HUDEP-2 (cell line): Measurements from ENCODE around the gene STYXL1.

Source experiments
- DNase-seq, 76 experiments: peaks; one replicate each; lab custom pipeline; 2025; ENCODE audit not compliant: unreplicated experiment in 76 of 76; lab: John Stamatoyannopoulos, UW

Gene STYXL1

GRCh38 chr7:75995052-75995471 lies 52.7 kb downstream of the STYXL1 start:
- DNase-seq = no peak

GRCh38 chr7:75994388-75995051 lies 53.3 kb downstream of the STYXL1 start, which contains the start of gene TMEM120A:
Gene TMEM120A (minus strand): TSS chr7:75994595. CDS start chr7:75994570, 25 bp downstream.
- peak in 75 of 76 experiments; percentile 12 to 95 (median 83) for DNase-seq

DNA sequence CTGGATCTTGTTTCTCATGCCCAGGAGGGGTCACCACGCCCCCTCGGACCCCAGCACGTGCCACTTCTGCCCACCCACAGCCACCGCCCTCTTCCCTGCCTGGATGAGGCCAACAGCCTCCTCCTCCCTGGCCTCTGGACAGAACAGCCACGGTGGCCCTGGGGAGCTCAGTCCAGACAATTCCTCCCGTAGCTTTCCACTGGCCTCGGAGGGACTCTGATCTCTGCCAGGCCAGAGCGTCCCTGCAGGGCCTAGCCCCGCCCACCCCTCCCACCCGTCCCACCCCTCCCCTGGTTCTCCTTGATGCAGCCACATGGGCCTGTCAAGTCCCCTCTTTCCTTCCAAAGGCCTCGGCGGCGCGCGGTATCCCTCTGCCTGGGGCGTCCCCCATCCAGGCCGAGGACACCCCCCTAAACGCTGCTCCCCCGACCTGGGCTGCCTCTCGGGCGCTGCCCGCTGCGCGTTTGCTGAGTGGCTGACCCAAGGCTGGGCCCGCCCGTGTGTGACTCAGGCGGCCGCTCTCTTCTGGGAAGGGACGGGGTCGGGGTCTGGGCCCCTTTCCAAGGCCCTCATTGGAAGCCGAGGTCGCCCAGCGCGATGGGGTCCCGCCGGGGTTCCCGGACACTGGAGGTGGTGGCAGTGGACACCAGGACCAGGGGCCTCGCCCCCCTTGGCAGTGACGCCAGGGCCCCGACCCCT lies 54.0 kb downstream of the STYXL1 start:
- DNase-seq = peak in 17 of 76 experiments; percentile 6 to 34 (median 16)

DNA sequence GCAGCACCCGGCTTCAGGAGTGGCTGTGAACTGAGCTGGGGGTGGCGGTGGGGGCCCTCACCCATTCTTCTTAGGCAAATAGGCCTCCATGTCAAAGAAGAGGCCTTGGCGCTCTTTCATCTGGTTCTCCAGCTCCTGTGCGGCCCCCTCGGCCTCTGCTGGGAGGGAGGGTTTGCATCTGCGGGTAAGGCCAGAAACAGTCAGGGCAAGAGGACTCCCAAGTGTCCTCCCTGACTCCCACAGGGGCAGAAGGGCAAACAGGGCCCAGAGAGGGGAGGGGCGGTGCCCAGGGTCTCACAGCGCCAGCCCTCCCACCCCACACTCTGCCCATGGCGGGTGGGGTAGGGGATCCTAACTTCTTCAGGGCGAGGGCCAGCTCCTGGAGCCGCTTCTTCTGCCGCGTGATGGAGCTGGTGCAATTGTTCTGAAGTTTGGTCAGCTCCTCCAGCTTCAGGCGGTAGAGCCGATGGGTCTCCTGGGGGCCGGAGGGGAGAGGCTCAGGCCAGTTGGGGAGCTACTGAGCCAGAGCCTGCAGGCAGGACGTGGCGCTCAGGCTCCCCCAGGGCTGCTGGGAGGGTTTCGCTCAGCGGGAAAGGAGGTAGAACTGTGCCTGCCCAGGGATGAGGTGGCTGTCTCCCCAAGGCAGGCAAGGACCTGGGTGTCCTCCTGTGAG lies 55.6 kb downstream of the STYXL1 start:
- no peak for DNase-seq

DNA sequence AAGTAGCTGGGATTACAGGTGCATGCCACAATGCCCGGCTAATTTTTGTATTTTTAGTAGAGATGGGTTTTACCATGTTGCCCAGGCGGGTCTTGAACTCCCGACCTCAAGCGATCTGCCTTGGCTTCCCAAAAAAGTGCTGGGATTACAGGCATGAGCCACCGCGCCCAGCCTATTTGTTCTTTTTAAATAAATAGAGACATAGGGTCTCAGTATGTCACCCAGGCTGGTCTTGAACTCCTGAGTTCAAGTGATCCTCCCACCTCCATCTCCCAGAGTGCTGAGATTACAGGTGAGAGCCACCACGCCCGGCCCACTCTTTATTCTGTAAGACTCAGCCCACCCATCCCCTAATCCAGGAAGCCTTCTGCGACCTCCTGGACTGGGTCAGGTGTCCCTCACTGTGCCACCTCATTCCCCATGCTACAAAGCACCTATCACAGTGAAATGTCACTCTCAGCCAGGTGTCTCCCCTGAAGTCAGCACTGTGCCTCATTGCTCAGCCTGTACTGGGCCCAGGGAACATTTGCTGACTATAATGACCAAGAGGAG lies 56.2 kb downstream of the STYXL1 start:
- no peak for DNase-seq

DNA sequence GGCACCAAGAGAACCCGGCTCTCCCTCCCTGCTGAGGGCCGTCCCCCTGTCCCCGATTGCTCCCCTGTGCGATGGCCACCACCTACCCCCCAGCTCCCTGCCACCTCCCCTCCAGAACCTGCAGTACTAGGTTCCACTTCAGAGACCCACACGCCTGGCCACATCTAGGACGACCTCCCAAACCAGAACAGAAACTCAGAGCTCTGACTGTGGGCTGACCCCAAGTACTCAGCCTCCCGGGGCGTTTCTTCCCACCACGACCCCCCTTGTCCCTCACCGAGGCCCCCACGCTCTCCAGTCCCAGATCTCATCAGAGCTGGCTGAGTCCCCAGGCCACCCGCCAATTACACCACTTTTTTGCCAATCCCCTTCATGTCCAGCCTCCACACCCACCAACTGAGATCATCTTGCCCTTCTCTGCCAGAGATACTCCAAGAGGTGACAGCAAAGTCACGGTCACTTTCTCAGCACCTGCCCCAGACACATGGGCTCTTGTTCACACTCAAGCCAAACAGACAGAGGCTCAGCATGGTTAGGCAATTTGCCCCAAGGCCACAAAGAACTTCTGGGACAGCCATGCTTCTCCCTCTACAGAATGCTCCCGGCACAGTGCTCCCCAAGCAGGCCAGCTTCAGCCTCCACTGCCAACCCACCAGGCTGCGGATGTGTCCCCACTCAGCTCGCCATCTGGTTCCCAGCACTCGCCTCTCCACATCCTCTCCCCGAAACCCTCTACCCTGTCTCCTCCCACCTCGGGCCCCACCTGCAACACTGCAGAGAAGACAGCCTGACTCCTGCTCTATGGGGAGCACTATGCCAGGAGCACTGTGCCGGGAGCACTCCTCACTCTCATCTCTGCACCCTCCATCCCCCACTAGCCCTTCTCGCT lies 58.1 kb downstream of the STYXL1 start:
- DNase-seq = peak in 1 of 76 experiments; percentile 9

DNA sequence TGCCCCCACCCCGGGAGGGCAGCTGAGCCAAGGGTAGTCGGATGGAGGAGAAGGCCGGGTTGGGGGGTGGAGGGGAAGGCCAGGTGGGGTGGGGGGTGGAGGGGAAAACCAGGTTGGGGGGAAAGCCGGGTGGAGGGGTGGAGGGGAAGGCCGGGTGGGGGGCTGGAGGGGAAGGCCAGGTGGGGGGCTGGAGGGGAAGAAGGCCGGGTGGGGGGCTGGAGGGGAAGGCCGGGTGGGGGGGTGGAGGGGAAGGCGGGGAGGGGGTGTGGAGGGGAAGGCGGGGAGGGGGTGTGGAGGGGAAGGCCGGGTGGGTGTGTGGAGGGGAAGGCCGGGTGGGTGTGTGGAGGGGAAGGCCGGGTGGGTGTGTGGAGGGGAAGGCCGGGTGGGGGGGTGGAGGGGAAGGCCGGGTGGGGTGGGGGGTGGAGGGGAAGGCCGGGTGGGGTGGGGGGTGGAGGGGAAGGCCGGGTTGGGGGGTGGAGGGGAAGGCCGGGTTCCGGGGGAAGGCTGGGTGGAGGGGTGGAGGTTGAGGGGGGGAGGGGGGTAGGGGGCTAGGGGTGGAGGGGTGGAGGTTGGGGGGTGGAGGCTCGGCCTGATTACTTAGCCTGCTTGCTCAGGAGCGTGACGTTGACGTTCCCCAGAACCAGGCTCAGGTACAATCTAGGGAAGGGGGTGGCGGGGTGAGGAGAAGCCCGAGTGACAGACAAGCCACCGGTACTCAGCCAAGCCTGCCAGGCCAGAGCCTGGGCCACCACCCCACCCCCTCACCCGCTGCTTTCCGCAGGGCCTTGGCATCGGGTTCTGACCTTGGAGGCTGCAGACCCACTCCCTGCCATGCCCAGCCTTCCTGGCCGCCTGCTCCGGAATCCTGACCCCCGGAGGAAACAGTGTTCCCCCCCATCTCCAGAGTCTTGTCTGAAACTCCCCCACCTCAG lies 59.0 kb downstream of the STYXL1 start:
- no peak for DNase-seq

DNA sequence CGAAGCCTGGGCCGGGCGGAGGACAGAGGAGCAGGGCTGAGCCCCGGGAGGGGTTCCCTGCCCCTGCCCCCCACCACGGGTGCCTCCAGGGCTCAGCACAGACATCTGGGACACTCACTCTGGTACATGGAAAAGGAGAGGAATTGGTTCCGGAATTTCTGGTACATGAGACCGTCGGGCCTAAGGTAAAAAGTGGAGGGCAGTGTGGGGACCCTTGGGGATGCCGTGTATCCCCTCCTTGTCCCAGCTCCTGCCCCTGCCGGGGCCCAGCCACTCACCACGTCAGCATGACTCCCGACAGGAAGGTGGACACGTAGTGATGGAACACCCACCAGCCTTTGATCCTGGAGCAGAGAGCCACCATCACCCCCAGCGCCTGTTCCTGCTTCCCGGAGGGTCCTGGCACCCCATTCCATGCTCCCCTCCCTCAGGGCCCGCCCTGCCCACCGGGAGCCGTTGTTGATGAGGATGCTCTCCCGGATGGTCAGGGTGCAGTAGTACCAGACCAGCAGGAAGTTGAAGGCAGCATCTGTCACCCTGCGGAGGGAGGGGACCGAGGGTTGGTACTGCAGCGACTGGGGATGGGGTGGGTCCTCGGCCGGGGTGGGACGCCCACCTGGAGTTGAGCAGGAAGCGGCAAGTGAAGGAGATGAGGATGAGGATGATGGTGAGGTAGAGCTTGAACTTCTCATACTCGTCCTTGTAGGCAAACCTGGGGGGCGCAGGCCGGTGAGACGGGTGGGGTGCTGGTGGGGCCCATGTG lies 59.8 kb downstream of the STYXL1 start:
- no peak for DNase-seq

- DNase-seq = no peak
Measured at GRCh38 chr7:75987026-75987804, 60.6 kb downstream of the STYXL1 start.

GRCh38 chr7:75986147-75986781 lies 61.5 kb downstream of the STYXL1 start:
- DNase-seq = no peak

DNA sequence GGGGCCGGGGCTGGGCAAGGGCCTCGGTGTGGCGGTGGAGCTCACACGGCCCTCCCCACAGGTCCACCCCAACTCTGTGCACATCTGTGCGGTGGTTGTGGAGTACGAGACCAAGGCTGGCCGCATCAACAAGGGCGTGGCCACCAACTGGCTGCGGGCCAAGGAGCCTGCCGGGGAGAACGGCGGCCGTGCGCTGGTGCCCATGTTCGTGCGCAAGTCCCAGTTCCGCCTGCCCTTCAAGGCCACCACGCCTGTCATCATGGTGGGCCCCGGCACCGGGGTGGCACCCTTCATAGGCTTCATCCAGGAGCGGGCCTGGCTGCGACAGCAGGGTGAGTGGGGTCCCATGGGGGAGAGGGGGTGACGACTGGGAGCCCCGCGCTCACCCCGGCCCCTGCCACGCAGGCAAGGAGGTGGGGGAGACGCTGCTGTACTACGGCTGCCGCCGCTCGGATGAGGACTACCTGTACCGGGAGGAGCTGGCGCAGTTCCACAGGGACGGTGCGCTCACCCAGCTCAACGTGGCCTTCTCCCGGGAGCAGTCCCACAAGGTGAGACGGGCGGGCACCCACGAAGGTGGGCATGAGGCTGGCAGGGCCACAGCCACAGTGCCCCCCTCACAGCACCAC lies 62.2 kb downstream of the STYXL1 start:
- DNase-seq = peak in 2 of 76 experiments; percentile 2 to 10

DNA sequence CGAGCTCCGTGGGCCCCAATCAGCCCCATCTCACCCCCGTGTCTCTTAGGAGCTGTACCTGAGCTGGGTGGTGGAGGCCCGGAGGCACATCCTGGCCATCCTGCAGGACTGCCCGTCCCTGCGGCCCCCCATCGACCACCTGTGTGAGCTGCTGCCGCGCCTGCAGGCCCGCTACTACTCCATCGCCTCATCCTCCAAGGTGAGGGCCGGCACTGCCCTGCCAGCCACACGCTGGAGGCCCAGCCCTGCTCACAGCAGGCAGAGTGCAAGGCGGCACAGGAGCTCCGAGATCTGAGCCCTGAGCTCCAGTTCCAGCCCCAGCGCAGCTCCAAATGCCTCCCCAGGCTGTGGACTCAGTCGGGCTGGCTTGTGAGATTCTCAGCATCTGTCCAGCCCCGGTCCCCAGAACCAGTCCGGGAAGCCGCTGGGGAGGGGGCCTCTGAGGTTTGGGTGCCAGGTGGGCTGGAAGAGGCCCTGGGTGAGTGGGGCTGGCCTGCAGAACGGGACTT lies 62.7 kb downstream of the STYXL1 start:
- no peak for DNase-seq

DNA sequence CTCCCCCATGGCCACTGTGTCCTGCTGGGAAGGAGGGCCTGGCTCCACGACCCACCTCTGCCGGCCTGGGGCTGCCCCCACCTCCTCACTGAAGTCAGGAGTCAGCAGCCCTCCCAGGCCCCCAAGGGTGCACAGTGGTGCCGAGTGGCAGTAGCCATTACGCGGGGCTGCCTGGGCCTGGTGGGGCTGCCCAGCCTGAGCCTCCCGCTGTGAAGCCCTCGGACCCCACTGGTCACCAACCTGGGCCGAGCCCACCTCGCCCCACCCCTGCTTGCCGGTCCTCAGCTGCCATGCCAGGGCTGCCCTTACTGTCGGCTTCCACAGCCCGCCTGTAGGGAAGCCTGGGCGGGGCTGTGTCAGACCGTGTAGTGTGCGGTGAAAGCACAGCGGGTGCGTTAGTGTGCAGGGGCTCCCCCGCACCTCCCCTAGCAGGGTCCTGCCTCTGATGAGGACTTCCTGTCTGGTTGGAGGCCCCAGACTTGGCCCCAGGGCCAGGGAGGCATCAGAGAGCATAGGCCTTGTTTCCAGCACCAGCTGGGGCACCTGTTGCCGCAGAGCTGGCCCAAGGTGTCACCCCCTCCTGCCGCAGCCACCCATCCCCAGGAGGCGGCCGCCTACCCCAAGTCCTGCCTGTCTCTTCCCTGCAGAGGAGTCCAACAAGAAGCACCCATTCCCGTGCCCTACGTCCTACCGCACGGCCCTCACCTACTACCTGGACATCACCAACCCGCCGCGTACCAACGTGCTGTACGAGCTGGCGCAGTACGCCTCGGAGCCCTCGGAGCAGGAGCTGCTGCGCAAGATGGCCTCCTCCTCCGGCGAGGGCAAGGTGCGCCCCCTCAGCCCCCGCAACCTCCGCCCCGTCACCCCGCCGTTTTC lies 63.4 kb downstream of the STYXL1 start:
- DNase-seq = no peak

DNA sequence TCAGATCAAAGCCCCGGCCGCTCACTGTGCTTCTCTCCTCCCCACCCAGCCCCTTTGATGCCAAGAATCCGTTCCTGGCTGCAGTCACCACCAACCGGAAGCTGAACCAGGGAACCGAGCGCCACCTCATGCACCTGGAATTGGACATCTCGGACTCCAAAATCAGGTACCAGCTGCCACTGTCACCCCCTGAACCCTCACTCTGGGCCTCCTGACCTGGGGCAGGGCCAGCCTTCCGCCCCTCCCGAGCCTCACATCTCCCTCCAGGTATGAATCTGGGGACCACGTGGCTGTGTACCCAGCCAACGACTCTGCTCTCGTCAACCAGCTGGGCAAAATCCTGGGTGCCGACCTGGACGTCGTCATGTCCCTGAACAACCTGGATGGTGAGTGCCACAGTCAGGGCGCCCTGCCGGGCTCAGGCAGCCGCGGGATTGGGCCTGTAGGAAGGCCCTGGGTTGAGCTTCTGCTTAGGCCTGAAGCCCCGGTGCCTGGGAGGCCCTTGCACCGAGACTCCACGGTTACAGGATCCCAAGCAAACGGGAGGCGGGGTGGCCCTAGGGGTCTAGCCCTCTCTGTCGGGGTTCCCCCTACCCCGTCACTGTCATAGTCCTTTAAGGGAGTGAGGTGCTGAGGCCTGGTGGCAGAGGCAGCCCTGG lies 64.2 kb downstream of the STYXL1 start:
- DNase-seq = no peak
